Measurements from ENCODE around the gene ATP6V1G2.

- TF ChIP-seq CTCF (IDR thresholded peaks at IDR 0.05) (no peak), POLR2A (IDR thresholded peaks at IDR 0.05) (no peak), EP300 (IDR thresholded peaks at IDR 0.05; ENCODE audit: low read depth) (no peak)
These were observed 31.2 kb upstream of the ATP6V1G2 start for GRCh38 chr6:31577579-31577966.
